ENCODE measurements around the gene VASH2. TPM values are rescaled to one million over a fixed set of nuclear protein-coding genes. Genes with fewer than 3 reads are reported as not detected.
A peak's percentile ranks its signal among the peaks of the same experiment; 100 is the strongest.

The VASH2 gene
- total and polyA plus RNA-seq, 2 donors (not counting 1 experiment from before 2014, with no cell fraction given): 0.06 TPM; not detected in 1

GRCh38 chr1:212953321-212953720, 3.0 kb downstream of the VASH2 start:
- ATAC-seq (ENCODE audit: low read depth) (no peak), DNase-seq (no peak)
- ChIA-PET CTCF (interaction anchor here (1.1 kb wide), 1 partner anchor 14 kb away, joined by 3 read pairs; no protein-coding TSS in a partner anchor), POLR2A (no interaction called here)
- Histone ChIP-seq H3K4me3 (ENCODE audit: control extremely low read depth in 1 of 5, extremely low read depth in 1 of 5, insufficient read depth in 1 of 5, low read depth in 2 of 5, low read length in 4 of 5) (no peak overlapping the region), H3K27ac (ENCODE audit: low read length in 2 of 2) (no peak overlapping the region), H3K4me2 (replicated peaks; ENCODE audit: low read depth, low read length, poor library complexity, severe bottlenecking) (no peak overlapping the region), H3K27me3 (replicated peaks in 1 of 4; ENCODE audit: control extremely low read depth in 1 of 4, control insufficient read depth in 3 of 4, insufficient read depth in 4 of 4, low read length in 3 of 4) (peaks cover 0 to 32% (median 7%) of the 10 kb centered on the region in 4 experiments), H4K20me1 (ENCODE audit: control insufficient read depth, insufficient read depth, low read length, poor library complexity, severe bottlenecking) (no peaks in the 10 kb centered on the region), H3K36me3 (replicated peaks in 1 of 2; ENCODE audit: control extremely low read depth in 1 of 2, control insufficient read depth in 1 of 2, extremely low read depth in 1 of 2, insufficient read depth in 2 of 2, low read length in 1 of 2) (no peaks in the 10 kb centered on the region), H3K4me1 (ENCODE audit: control insufficient read depth in 2 of 2, insufficient read depth in 2 of 2, low read length in 2 of 2) (peaks cover 13 to 22% of the 10 kb centered on the region in 2 donors), H3K79me2 (ENCODE audit: control insufficient read depth, insufficient read depth, low read length) (no peaks in the 10 kb centered on the region), H3K9ac (ENCODE audit: low read length) (no peak overlapping the region), H2AFZ (ENCODE audit: insufficient read depth, low read depth, low read length, poor library complexity, severe bottlenecking) (no peak overlapping the region), H3K9me3 (ENCODE audit: control extremely low read depth in 1 of 3, control insufficient read depth in 2 of 3, insufficient read depth in 1 of 3, low read length in 2 of 3) (peaks cover 0 to 2% (median 1%) of the 10 kb centered on the region in 3 donors)
- whole genome bisulfite sequencing (ENCODE audit: insufficient coverage): 84% methylated on average over 3 of the region's 3 CpGs
- Mint-ChIP-seq H3K27me3 (peaks cover 18% of the 10 kb centered on the region), H3K9me3 (ENCODE audit: insufficient read depth) (no peaks in the 10 kb centered on the region), H3K4me3 (peak overlapping the region; percentile 2), H3K4me1 (peaks cover 12% of the 10 kb centered on the region), H3K27ac (no peak overlapping the region)
- TF ChIP-seq EZH2 (IDR thresholded peaks at IDR 0.05; ENCODE audit: borderline replicate concordance, insufficient read depth, low read depth, low read length, poor library complexity, severe bottlenecking): no peak
- TF ChIP-seq, protein P1, sequence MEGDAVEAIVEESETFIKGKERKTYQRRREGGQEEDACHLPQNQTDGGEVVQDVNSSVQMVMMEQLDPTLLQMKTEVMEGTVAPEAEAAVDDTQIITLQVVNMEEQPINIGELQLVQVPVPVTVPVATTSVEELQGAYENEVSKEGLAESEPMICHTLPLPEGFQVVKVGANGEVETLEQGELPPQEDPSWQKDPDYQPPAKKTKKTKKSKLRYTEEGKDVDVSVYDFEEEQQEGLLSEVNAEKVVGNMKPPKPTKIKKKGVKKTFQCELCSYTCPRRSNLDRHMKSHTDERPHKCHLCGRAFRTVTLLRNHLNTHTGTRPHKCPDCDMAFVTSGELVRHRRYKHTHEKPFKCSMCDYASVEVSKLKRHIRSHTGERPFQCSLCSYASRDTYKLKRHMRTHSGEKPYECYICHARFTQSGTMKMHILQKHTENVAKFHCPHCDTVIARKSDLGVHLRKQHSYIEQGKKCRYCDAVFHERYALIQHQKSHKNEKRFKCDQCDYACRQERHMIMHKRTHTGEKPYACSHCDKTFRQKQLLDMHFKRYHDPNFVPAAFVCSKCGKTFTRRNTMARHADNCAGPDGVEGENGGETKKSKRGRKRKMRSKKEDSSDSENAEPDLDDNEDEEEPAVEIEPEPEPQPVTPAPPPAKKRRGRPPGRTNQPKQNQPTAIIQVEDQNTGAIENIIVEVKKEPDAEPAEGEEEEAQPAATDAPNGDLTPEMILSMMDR (IDR thresholded peaks at IDR 0.05): no peak
- intact Hi-C loops (cut with micrococcal nuclease): no loop called here

GRCh38 chr1:212954514-212954913, 4.2 kb downstream of the VASH2 start:
- Mint-ChIP-seq H3K27me3 (peaks cover 18% of the 10 kb centered on the region), H3K4me1 (peaks cover 12% of the 10 kb centered on the region), H3K9me3 (ENCODE audit: insufficient read depth) (no peaks in the 10 kb centered on the region), H3K27ac (no peak overlapping the region), H3K4me3 (no peak overlapping the region)
- H3K4me2 ChIP-seq (replicated peaks; ENCODE audit: low read depth, low read length, poor library complexity, severe bottlenecking): no peak overlapping the region
- peaks cover 0 to 2% (median 0%) of the 10 kb centered on the region in 3 donors for H3K9me3 ChIP-seq (ENCODE audit: control extremely low read depth in 1 of 3, control insufficient read depth in 2 of 3, insufficient read depth in 1 of 3, low read length in 2 of 3)
- intact Hi-C loops (cut with micrococcal nuclease): no loop called here
- peaks cover 0 to 32% (median 7%) of the 10 kb centered on the region in 4 experiments for H3K27me3 ChIP-seq (replicated peaks in 1 of 4; ENCODE audit: control extremely low read depth in 1 of 4, control insufficient read depth in 3 of 4, insufficient read depth in 4 of 4, low read length in 3 of 4)
- no peak overlapping the region for H2AFZ ChIP-seq (ENCODE audit: insufficient read depth, low read depth, low read length, poor library complexity, severe bottlenecking)
- no peak overlapping the region for H3K4me3 ChIP-seq (ENCODE audit: control extremely low read depth in 1 of 5, extremely low read depth in 1 of 5, insufficient read depth in 1 of 5, low read depth in 2 of 5, low read length in 4 of 5)
- ATAC-seq (ENCODE audit: low read depth) (no peak), DNase-seq (no peak)
- H3K4me1 ChIP-seq (ENCODE audit: control insufficient read depth in 2 of 2, insufficient read depth in 2 of 2, low read length in 2 of 2): peaks cover 13 to 23% of the 10 kb centered on the region in 2 donors
- no peak overlapping the region for H3K27ac ChIP-seq (ENCODE audit: low read length in 2 of 2)
- 76% methylated on average over 6 of the region's 6 CpGs for WGBS (ENCODE audit: insufficient coverage)
- no peak overlapping the region for H3K9ac ChIP-seq (ENCODE audit: low read length)
- no peaks in the 10 kb centered on the region for H4K20me1 ChIP-seq (ENCODE audit: control insufficient read depth, insufficient read depth, low read length, poor library complexity, severe bottlenecking)
- POLR2A ChIA-PET: no interaction called here
- H3K36me3 ChIP-seq (replicated peaks in 1 of 2; ENCODE audit: control extremely low read depth in 1 of 2, control insufficient read depth in 1 of 2, extremely low read depth in 1 of 2, insufficient read depth in 2 of 2, low read length in 1 of 2): no peaks in the 10 kb centered on the region
- CTCF ChIA-PET: interaction anchor here (1.1 kb wide), 1 partner anchor 15 kb away, joined by 3 read pairs; no protein-coding TSS in a partner anchor
- no peaks in the 10 kb centered on the region for H3K79me2 ChIP-seq (ENCODE audit: control insufficient read depth, insufficient read depth, low read length)
- TF ChIP-seq, protein P1 (IDR thresholded peaks at IDR 0.05): no peak
- no peak for TF ChIP-seq EZH2 (IDR thresholded peaks at IDR 0.05; ENCODE audit: borderline replicate concordance, insufficient read depth, low read depth, low read length, poor library complexity, severe bottlenecking)

All from B cell (primary cell).